CD4-positive, alpha-beta T cell treated with Interleukin-17A for 4 hours (primary cell): Measurements from ENCODE around the gene PRR33.
A peak's percentile ranks its signal among the peaks of the same experiment; 100 is the strongest.
"Not testable (repeated sequence)": the region's sequence is repeated elsewhere in the genome, so short reads cannot be mapped to it uniquely, and the experiment has no call there.

Experiments
- DNase-seq: peaks from one replicate; pipeline ENCODE4 v3.0.0-alpha.2; 2020; ENCODE audit warnings: mixed read lengths

PRR33 gene

DNA sequence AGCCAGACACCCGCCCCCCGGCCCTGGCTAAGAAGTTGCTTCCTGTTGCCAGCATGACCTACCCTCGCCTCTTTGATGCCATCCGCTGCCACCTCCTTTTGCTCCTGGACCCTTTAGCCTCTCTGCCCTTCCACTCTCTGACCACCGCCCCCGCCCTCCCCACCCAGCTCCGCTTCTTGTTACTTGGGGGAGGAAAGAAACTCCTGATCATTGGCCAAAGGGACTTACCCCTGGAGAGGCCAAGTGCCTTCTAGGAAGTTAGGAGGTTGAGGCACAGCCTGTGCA, at the start of gene PRR33:
Gene PRR33, minus strand, starts transcription at position 65 of the 285 bp plus-strand sequence. CDS start 1,311 bp downstream, outside the sequence.
- DNase-seq = no peak

DNA sequence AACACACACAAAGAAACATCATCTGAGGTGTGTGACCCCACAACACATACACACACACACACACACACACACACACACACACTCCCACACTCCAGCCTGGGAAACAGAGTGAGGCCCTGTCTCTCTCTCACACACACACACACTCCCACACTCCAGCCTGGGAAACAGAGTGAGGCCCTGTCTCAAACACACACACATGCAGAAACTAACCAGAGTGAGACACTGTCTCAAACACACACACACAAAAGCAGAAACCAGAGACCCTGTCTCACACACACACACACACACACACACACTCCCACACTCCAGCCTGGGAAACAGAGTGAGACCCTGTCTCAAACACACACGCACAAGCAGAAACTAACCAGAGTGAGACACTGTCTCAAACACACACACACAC, 48.1 kb upstream of the PRR33 start:
- not testable (repeated sequence) for DNase-seq

DNA sequence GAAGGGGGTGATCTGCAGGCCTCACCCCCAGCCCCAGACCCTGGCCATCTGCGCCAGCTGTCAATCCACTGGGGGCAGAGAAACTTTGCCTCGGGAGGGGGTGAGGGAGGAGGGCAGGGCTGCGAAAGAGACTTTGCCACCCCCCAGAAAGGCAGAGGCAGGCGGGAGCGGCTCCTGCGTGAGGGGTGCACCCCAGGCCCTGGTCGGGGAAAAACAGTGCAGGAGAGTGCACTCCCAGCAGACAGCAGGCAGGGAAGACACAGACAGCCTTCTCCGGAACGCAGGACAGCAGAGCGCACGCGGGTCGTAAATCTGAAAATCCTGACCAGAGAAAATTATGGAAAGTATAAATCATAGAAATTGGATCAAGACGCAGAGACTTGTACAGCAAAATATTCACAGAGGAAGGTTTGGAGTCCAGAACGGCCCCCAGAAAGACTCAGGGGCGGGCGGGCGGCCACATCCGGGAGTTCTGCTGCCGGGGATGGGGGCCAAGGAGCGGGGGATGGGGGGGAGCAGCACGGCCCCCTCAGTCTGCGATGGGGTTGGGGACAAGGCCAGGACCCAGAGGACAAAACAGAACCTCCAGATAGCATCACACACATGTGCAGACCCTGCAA, 47.4 kb upstream of the PRR33 start:
- peak; percentile 24 for DNase-seq

- DNase-seq = no peak
These were observed 46.8 kb upstream of the PRR33 start for GRCh38 chr11:1938343-1939005.

DNA sequence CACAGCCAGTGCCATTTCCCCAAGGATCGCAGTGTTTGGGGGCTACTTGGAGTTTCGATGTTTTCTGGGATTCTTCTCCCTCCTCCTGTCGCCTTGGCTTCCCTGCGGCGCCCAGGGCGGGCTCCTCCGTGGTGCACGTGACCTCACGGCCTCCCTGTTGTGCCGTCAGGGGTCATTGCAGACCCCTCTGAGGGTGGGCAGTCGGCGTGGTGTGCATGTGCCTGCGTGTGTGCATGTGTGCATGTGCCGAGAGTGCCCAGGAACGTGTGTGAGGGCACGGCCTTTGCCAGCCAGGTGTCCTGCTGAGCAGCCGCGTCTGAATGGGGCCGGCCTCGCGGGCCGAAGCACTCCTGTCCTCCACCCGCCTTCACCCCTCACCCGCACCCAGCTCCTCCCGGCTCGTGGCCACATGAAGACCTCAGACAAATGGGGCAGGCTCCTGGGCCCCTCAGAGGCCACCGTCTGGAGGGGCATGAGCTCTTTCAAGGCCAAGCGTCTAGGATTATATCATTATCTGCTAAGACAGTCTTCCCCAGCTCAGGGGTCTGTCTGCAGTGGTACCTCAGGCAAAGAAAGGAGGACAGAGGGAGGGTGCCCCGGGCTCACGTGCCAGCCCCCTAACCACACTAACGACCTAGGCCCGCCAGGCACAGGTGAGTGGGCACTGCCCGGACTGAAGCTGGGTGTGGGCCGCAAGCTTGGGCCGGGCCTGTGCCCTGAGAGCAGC, 46.1 kb upstream of the PRR33 start:
- no peak for DNase-seq

GRCh38 chr11:1936781-1937615, 45.3 kb upstream of the PRR33 start:
- no peak for DNase-seq

GRCh38 chr11:1936072-1936780, 44.5 kb upstream of the PRR33 start:
- DNase-seq = no peak

GRCh38 chr11:1935156-1936071, 43.7 kb upstream of the PRR33 start:
- DNase-seq = no peak

DNA sequence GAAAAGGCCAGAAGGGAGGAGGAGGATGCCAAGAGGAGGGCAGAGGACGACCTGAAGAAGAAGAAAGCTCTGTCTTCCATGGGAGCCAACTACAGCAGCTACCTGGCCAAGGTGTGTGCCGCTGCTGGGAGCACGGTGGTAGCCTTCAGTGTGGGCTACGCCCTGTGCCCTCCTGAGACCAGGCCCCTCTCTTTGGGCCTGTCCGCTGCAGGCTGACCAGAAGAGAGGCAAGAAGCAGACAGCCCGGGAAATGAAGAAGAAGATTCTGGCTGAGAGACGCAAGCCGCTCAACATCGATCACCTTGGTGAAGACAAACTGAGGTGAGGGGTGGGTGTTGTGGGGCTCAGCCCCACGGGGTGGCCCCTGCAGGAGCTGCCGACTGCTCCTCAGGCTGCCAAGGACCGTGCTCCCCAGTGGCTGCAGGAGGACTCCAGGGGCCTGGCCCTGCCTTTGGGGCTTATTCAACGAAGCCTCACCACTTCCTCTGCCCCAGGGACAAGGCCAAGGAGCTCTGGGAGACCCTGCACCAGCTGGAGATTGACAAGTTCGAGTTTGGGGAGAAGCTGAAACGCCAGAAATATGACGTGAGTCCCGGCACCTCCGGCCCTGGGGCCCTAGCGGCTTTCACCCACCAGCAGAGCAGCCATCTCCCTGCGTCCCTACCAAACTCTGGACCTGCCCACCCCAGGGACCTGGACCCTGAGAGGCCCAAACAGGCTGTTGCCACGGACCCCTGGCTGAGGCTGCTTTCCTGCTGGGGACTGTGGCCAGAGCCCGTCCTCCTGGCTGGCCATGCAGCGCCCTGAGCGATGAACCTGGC, 42.9 kb upstream of the PRR33 start:
- no peak for DNase-seq

DNA sequence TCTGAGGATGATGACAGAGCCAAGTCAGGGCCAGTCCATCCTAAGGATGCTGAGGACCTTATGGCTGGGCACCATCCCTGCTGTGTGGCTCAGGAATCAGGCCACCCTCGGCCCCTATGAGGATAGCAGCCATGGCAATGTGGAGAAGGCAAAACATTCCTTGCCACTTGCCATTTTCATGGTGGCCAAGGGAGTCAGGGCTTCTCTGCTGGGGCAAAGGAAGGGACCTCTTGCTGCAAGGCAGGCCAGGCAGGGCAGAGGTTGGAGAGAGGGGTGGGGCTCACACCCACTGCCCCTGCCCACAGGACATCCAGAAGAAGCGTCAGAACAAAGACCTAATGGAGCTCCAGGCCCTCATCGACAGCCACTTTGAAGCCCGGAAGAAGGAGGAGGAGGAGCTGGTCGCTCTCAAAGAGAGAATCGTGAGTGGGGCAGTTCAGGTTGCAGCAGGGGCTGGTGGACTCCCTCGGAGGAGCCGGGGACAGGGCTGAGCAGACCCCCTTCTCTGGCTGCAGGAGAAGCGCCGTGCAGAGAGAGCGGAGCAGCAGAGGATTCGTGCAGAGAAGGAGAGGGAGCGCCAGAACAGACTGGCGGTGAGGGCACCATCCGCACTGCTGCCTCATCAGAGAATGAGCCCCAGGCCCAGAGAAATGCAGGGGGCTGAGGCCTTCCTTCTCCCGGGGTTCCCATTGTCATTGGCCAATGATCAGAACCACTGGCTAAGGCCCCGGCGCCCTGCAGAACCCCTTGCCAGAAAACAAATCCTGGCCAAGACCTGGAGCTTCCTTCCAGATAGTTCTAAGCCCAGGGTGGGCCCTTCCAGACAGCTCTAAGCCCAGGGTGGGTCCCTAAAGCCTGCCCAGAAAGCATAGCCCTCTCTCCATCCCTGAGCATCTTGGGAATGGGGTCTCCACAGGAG, 42.0 kb upstream of the PRR33 start:
- no peak for DNase-seq

- no peak for DNase-seq
These were observed 41.0 kb upstream of the PRR33 start for GRCh38 chr11:1932681-1933080.

GRCh38 chr11:1932105-1932480, 40.4 kb upstream of the PRR33 start:
- DNase-seq = no peak

DNA sequence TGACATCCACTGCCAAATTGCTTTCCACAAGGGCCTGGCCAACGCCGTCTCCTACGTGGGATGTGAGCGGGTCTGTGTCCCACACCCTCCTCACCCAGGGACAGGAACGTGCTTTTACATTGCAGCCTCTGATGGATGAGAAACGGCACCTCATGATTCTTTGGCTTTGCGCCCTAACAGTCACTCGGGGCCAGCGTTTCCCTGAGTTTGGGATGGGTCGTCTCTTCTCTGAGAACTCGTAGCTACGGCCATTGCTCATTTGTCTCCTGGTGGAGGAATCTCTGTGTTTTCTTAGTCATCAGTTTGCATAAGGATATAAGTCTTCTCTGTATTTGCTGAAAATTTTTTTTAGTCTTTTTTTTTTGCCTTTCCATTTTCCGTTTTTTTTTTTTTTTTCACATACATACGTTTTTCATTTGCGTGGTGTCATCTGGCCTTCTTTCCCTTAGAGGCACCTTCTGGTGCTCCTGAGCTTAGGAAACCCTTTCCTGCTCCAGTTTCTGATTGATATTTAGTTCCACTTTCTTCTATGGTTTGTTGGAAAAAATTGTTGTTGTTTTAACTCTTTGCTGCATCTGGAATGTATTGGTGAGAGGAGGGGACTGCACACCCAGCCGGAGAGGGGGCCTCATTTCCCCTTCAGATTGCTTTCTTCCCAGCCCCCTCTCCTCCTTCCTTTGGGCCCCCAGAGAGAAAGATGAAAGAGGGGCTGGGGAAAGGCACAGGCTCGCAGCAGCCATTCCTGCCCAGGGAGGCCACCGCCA, 39.8 kb upstream of the PRR33 start:
- DNase-seq = no peak

GRCh38 chr11:1930462-1930830, 38.8 kb upstream of the PRR33 start:
- DNase-seq = no peak

DNA sequence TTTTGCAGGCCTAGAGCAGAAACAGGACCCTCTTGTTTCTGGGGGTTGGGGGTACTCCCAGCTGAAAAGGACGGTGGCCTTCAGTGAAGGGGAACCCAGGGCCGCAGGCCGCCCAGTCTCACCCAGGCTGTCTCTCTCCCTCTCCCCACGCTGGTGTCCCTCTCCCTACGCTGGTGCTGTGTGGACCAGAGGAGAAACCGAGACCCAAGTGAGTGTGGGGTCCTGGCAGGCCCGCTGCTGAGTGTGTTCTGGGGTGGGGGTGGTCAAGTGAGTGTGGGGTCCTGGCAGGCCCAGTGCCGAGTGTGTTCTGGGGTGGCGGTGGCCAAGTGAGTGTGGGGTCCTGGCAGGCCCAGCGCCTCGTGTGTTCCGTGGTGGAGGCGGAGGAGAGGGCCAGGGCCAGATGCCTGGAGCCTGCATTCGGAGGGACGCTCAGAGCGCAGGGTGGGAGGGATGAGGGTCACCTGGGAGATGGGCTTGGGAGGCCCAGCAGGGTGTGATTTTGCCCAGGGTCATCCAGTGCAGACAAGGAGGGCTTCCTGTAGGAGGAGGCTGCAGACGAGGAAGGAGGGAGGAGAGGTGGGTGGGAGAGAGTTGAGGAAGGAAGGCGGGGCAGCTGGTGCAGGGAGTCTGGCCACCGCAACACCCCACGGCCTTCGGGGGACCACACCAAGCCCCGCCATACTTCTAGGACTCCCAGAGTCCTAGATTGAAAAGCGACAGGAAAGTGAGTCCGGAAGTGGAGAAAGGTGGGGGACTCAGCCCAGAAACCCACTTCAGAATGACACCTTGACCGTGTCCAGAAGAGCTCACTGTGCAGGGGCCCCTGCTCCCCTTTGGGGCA, 38.1 kb upstream of the PRR33 start:
- DNase-seq = no peak

DNA sequence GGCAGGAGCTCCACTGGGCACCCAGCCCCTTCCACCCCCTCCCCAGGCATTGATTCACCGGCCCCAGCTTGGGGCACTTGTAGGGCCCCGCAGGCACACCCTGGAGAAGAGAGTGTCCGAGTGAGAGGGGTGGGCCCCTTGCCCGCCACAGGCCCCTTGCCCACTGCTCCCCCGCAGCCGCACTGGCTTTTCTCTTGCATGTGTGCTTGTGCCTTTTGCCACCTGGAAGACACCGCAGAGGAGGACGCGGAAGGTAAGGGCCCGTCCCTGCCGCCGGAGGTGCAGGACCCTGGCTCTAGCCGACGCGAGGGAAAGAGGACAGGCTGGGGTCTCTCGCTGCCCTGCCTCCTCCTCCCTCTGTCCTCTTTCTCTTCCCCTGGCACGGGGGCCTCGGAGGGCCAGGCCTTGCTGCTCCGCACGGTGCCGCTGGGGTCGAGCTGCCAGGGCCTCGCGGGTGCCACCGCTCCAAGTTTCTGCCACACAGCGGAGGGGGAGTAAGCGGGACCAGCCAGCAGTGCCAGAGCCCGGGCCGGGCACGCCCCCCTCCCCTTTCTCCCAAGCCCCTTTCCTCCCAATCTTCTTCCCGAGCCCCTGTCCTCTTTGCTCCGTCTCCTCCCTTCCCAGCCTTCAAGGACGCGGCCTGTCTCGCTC, 37.3 kb upstream of the PRR33 start:
- no peak for DNase-seq

DNA sequence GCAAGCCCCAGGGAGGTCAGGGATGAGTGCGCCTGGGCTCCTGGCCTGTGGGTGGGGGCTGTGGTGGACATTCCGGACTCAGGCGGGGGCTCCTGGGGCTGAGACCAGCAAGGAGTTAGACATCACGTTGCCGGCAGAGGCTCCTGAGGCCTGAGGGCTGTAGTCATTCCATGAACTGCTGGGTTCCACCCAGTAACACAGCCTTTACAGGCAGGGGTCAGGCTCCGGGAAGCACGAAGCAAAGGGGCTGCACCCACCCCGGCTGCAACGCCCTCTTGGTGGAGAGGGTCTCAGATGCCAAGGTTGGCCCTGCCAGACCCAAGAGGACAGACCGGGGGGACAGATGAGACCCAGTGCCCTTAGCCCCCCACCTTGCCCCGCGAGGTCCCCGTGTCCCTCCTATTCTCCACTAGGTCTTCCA, 36.8 kb upstream of the PRR33 start:
- DNase-seq = no peak
